ENCODE results near the gene PCDH15. TPM values are rescaled to one million over a fixed set of nuclear protein-coding genes. Genes with fewer than 3 reads are reported as not detected.

Gene PCDH15
- total and polyA plus RNA-seq, 7 experiments from 2014 or later = not detected

DNA sequence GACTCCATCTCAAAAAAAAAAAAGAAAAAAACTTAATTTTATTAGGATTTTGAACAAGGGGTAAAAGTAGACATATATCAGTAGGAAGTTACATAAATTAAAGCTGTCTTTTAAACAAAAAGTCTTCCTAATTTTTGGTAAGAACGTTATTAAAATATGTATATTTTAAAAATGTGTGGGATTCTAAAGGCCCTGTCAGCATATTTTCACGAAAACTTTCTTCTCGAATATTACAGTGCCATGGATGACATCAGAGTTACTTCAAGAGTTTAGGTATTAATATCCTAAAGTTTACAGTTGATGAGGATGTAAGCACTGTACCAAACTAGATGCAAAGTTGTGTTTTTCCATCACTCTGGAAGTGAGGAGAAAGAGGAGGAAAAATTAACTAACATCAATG lies 820.8 kb downstream of the PCDH15 start:
- no peak overlapping the region for H3K27ac Mint-ChIP-seq
- no peaks in the 10 kb centered on the region for H3K27me3 Mint-ChIP-seq
- no peaks in the 10 kb centered on the region for H3K4me1 ChIP-seq (ENCODE audit: control insufficient read depth in 2 of 2, insufficient read depth in 2 of 2, low read length in 2 of 2)
- intact Hi-C loops (cut with micrococcal nuclease) = no loop called here
- DNase-seq (no peak), ATAC-seq (no peak)
- H3K27ac ChIP-seq (ENCODE audit: low read depth, low read length) = no peak overlapping the region
- H3K9me3 Mint-ChIP-seq = peaks cover 2 to 25% (median 11%) of the 10 kb centered on the region in 11 donors
- H3K36me3 ChIP-seq (ENCODE audit: control insufficient read depth in 2 of 3, insufficient read depth in 3 of 3, low read length in 3 of 3) = no peaks in the 10 kb centered on the region
- H3K9me3 ChIP-seq (ENCODE audit: control insufficient read depth in 2 of 3, low read length in 3 of 3) = peaks cover 0 to 4% (median 0%) of the 10 kb centered on the region in 3 experiments
- peaks cover 0 to 3% (median 0%) of the 10 kb centered on the region in 5 donors for H3K36me3 Mint-ChIP-seq
- H3K4me3 Mint-ChIP-seq = no peak overlapping the region
- ChIA-PET CTCF (no interaction called here), POLR2A (no interaction called here)
- H3K4me1 Mint-ChIP-seq = no peaks in the 10 kb centered on the region
- H3K4me3 ChIP-seq (ENCODE audit: low read length) = no peak overlapping the region
- no peaks in the 10 kb centered on the region for H3K27me3 ChIP-seq (ENCODE audit: control insufficient read depth in 2 of 2, insufficient read depth in 2 of 2, low read length in 2 of 2)

DNA sequence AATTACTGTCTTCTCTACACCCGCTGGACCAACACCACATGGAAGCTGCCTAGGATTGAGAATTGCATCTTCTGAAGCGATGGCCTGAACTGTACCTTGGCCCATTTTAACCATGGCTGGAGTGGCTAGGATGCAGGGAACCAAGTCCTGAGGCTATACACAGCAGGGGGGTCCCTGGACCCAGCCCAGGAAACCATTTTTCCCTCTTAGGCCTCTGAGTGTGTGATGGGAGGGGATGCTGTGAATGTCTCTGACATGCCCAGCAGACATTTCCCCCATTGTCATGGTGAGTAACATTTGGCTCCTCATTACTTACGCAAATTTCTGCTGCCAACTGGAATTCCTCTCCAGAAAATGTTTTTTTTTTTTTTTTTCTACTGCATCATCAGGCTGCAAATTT lies 822.7 kb downstream of the PCDH15 start:
- Histone ChIP-seq H3K27me3 (ENCODE audit: control insufficient read depth in 2 of 2, insufficient read depth in 2 of 2, low read length in 2 of 2) (no peaks in the 10 kb centered on the region), H3K27ac (ENCODE audit: low read depth, low read length) (no peak overlapping the region), H3K4me3 (ENCODE audit: low read length) (no peak overlapping the region), H3K4me1 (ENCODE audit: control insufficient read depth in 2 of 2, insufficient read depth in 2 of 2, low read length in 2 of 2) (no peaks in the 10 kb centered on the region), H3K9me3 (ENCODE audit: control insufficient read depth in 2 of 3, low read length in 3 of 3) (peaks cover 0 to 4% (median 0%) of the 10 kb centered on the region in 3 experiments), H3K36me3 (ENCODE audit: control insufficient read depth in 2 of 3, insufficient read depth in 3 of 3, low read length in 3 of 3) (no peaks in the 10 kb centered on the region)
- ATAC-seq (no peak), DNase-seq (no peak)
- POLR2A ChIA-PET = no interaction called here
- Mint-ChIP-seq H3K9me3 (peaks cover 0 to 20% (median 9%) of the 10 kb centered on the region in 11 donors), H3K27ac (no peak overlapping the region), H3K36me3 (peaks cover 0 to 3% (median 0%) of the 10 kb centered on the region in 5 donors), H3K4me1 (no peaks in the 10 kb centered on the region), H3K27me3 (no peaks in the 10 kb centered on the region), H3K4me3 (no peak overlapping the region)
- CTCF ChIA-PET = no interaction called here
- intact Hi-C loops (cut with micrococcal nuclease) = no loop called here

DNA sequence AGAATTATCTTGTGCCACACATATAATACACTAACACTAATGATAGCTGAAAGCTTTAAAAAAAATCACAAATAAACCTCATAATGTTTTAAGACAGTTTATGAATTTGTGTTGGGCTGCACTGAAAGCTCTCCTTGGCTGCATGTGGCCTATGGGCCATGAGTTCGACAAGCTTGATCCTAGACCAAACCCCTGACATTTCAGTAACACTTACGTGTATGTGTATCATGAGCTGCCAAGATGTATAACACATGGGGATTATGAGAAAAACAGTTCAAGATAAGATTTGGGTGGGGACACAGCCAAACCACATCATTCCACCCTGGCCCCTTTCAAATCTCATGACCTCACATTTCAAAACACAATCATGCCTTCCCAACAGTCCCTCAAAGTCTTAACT lies 823.8 kb downstream of the PCDH15 start:
- H3K4me3 Mint-ChIP-seq = no peak overlapping the region
- no peak overlapping the region for H3K27ac ChIP-seq (ENCODE audit: low read depth, low read length)
- no peaks in the 10 kb centered on the region for H3K36me3 ChIP-seq (ENCODE audit: control insufficient read depth in 2 of 3, insufficient read depth in 3 of 3, low read length in 3 of 3)
- H3K27me3 Mint-ChIP-seq = no peaks in the 10 kb centered on the region
- DNase-seq (no peak), ATAC-seq (no peak)
- ChIA-PET CTCF (no interaction called here), POLR2A (no interaction called here)
- H3K4me1 Mint-ChIP-seq = no peaks in the 10 kb centered on the region
- peaks cover 0 to 4% (median 0%) of the 10 kb centered on the region in 3 experiments for H3K9me3 ChIP-seq (ENCODE audit: control insufficient read depth in 2 of 3, low read length in 3 of 3)
- no peaks in the 10 kb centered on the region for H3K27me3 ChIP-seq (ENCODE audit: control insufficient read depth in 2 of 2, insufficient read depth in 2 of 2, low read length in 2 of 2)
- no peak overlapping the region for H3K4me3 ChIP-seq (ENCODE audit: low read length)
- intact Hi-C loops (cut with micrococcal nuclease) = no loop called here
- peaks cover 0 to 3% (median 0%) of the 10 kb centered on the region in 5 donors for H3K36me3 Mint-ChIP-seq
- no peak overlapping the region for H3K27ac Mint-ChIP-seq
- peaks cover 0 to 20% (median 9%) of the 10 kb centered on the region in 11 donors for H3K9me3 Mint-ChIP-seq
- no peaks in the 10 kb centered on the region for H3K4me1 ChIP-seq (ENCODE audit: control insufficient read depth in 2 of 2, insufficient read depth in 2 of 2, low read length in 2 of 2)

DNA sequence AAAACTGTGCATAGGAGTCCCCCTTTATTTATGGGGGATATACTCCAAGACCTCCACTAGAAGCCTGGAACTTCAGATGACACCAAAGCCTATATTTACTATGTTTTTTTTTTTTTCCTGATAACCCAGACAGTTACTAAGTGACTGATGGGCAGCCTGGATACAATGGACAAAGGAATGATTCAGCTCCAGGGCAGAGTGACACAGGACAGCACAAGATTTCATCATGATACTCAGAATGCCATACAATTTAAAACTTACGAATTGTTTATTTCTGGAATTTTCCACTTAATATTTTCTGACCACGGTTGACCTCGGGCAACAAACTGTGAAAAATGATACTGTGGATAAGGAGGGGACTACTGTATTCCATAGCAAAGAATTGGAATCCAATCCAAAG lies 843.6 kb downstream of the PCDH15 start:
- Histone ChIP-seq H3K27ac (ENCODE audit: low read depth, low read length) (no peak overlapping the region), H3K36me3 (ENCODE audit: control insufficient read depth in 2 of 3, insufficient read depth in 3 of 3, low read length in 3 of 3) (no peaks in the 10 kb centered on the region), H3K4me1 (ENCODE audit: control insufficient read depth in 2 of 2, insufficient read depth in 2 of 2, low read length in 2 of 2) (no peaks in the 10 kb centered on the region), H3K4me3 (ENCODE audit: low read length) (no peak overlapping the region), H3K27me3 (ENCODE audit: control insufficient read depth in 2 of 2, insufficient read depth in 2 of 2, low read length in 2 of 2) (no peaks in the 10 kb centered on the region), H3K9me3 (ENCODE audit: control insufficient read depth in 2 of 3, low read length in 3 of 3) (no peaks in the 10 kb centered on the region)
- H3K4me3 Mint-ChIP-seq = no peak overlapping the region
- H3K4me1 Mint-ChIP-seq = no peaks in the 10 kb centered on the region
- no peaks in the 10 kb centered on the region for H3K36me3 Mint-ChIP-seq
- intact Hi-C loops (cut with micrococcal nuclease) = no loop called here
- H3K27me3 Mint-ChIP-seq = no peaks in the 10 kb centered on the region
- POLR2A ChIA-PET = no interaction called here
- ATAC-seq (no peak), DNase-seq (no peak)
- H3K9me3 Mint-ChIP-seq = peaks cover 0 to 9% (median 0%) of the 10 kb centered on the region in 11 donors
- no peak overlapping the region for H3K27ac Mint-ChIP-seq
- CTCF ChIA-PET = no interaction called here

DNA sequence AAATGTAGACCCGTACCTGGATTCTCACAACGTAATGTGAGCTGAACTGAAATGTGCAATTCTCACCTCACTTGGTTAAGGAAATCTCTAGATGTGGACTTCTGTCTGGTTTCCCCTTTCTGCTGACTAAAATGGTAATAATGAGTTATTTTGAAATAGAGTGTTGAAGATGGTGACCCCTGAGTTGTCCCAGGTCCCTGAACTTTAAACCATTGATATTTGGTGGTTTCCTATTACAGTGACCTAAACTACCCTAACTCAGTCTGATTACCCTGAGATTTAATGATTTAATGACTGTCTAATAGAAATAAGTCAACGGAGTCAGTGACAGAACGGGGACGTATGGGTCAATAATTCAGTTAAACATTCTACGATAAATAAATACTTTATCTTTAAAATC lies 845.9 kb downstream of the PCDH15 start:
- DNase-seq (no peak), ATAC-seq (no peak)
- H3K27ac ChIP-seq (ENCODE audit: low read depth, low read length) = no peak overlapping the region
- no peak overlapping the region for H3K27ac Mint-ChIP-seq
- no peaks in the 10 kb centered on the region for H3K36me3 Mint-ChIP-seq
- intact Hi-C loops (cut with micrococcal nuclease) = no loop called here
- no peaks in the 10 kb centered on the region for H3K4me1 Mint-ChIP-seq
- no peak overlapping the region for H3K4me3 ChIP-seq (ENCODE audit: low read length)
- H3K27me3 ChIP-seq (ENCODE audit: control insufficient read depth in 2 of 2, insufficient read depth in 2 of 2, low read length in 2 of 2) = no peaks in the 10 kb centered on the region
- H3K9me3 Mint-ChIP-seq = peaks cover 0 to 16% (median 2%) of the 10 kb centered on the region in 11 donors
- no peaks in the 10 kb centered on the region for H3K4me1 ChIP-seq (ENCODE audit: control insufficient read depth in 2 of 2, insufficient read depth in 2 of 2, low read length in 2 of 2)
- H3K9me3 ChIP-seq (ENCODE audit: control insufficient read depth in 2 of 3, low read length in 3 of 3) = no peaks in the 10 kb centered on the region
- H3K36me3 ChIP-seq (ENCODE audit: control insufficient read depth in 2 of 3, insufficient read depth in 3 of 3, low read length in 3 of 3) = no peaks in the 10 kb centered on the region
- no peak overlapping the region for H3K4me3 Mint-ChIP-seq
- H3K27me3 Mint-ChIP-seq = no peaks in the 10 kb centered on the region
- POLR2A ChIA-PET = no interaction called here
- CTCF ChIA-PET = no interaction called here

DNA sequence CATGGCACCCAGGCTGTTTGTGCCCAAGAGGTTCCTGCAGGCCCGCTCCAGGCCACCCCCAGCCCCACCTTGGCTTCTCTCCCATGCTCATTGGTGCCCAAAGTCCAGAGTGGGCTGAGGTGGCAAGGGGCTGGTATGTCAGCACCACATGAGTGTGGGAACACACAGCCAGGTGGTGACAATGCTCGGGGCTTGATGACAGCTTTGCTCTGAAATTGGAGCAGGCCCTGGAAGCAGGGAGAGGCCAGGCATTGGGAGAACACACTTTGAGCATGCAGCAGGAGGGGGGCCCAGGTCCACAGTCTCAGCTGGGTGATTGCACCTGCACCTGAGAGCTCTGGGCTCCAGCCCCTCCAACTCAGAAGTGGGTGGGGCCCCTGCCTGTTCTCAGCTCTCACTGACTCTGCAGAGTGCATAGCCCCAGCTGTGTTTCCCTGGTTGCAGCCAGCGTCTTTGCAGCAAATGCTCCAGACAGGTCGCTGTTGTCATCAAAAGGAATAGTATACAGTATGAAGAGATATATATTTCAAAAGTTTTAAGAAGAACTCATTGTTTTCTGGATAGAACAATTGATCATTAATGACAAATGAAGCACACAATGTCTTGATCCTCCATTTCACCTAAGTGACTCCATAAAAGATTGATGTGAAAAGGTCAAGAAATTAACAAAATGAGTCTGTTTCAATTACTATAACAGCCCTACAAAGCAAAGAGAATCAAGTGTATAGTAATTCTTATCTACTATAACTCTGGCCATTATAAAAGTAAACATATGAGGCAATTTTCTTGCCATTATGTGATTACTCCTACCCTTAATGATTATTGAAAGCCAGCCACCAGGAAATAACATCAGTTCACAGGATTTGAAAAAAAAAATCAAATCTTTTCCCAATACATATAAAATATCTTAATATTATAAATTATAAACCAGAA lies 848.1 kb downstream of the PCDH15 start:
- ChIA-PET CTCF (no interaction called here), POLR2A (no interaction called here)
- Histone ChIP-seq H3K4me3 (ENCODE audit: low read length) (no peak overlapping the region), H3K27ac (ENCODE audit: low read depth, low read length) (no peak overlapping the region), H3K4me1 (ENCODE audit: control insufficient read depth in 2 of 2, insufficient read depth in 2 of 2, low read length in 2 of 2) (no peaks in the 10 kb centered on the region), H3K27me3 (ENCODE audit: control insufficient read depth in 2 of 2, insufficient read depth in 2 of 2, low read length in 2 of 2) (no peaks in the 10 kb centered on the region), H3K36me3 (ENCODE audit: control insufficient read depth in 2 of 3, insufficient read depth in 3 of 3, low read length in 3 of 3) (no peaks in the 10 kb centered on the region), H3K9me3 (ENCODE audit: control insufficient read depth in 2 of 3, low read length in 3 of 3) (no peaks in the 10 kb centered on the region)
- no peak overlapping the region for H3K4me3 Mint-ChIP-seq
- H3K9me3 Mint-ChIP-seq = peaks cover 0 to 16% (median 2%) of the 10 kb centered on the region in 11 donors
- ATAC-seq = no peak
- H3K27me3 Mint-ChIP-seq = no peaks in the 10 kb centered on the region
- intact Hi-C loops (cut with micrococcal nuclease) = no loop called here
- no peak for DNase-seq
- H3K27ac Mint-ChIP-seq = no peak overlapping the region
- H3K36me3 Mint-ChIP-seq = no peaks in the 10 kb centered on the region
- H3K4me1 Mint-ChIP-seq = no peaks in the 10 kb centered on the region

DNA sequence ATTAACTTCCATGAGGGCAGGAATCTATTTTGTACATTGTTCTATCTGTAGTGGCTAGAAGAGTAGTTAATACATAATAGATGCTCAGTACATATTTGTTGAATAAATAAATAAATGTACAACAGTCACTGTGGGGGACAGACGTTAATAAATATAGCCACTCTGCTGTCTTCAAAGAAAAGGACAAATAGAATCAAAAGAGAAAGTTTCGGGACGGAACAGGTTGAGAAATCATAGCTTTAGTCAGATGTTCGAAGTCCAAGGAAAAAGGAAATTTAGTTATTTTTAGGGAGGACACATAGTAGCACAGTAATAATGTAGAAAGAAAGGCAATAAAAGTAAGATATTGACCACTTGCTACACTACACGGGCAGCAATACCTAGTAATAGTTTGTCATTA lies 861.4 kb downstream of the PCDH15 start:
- Mint-ChIP-seq H3K4me3 (no peak overlapping the region), H3K36me3 (no peaks in the 10 kb centered on the region), H3K27ac (no peak overlapping the region), H3K27me3 (no peaks in the 10 kb centered on the region), H3K4me1 (no peaks in the 10 kb centered on the region), H3K9me3 (peaks cover 0 to 6% (median 3%) of the 10 kb centered on the region in 11 donors)
- CTCF ChIA-PET = no interaction called here
- no peaks in the 10 kb centered on the region for H3K4me1 ChIP-seq (ENCODE audit: control insufficient read depth in 2 of 2, insufficient read depth in 2 of 2, low read length in 2 of 2)
- peaks cover 0 to 3% (median 0%) of the 10 kb centered on the region in 3 experiments for H3K9me3 ChIP-seq (ENCODE audit: control insufficient read depth in 2 of 3, low read length in 3 of 3)
- H3K27ac ChIP-seq (ENCODE audit: low read depth, low read length) = no peak overlapping the region
- DNase-seq = no peak
- no peaks in the 10 kb centered on the region for H3K36me3 ChIP-seq (ENCODE audit: control insufficient read depth in 2 of 3, insufficient read depth in 3 of 3, low read length in 3 of 3)
- no peaks in the 10 kb centered on the region for H3K27me3 ChIP-seq (ENCODE audit: control insufficient read depth in 2 of 2, insufficient read depth in 2 of 2, low read length in 2 of 2)
- POLR2A ChIA-PET = no interaction called here
- intact Hi-C loops (cut with micrococcal nuclease) = no loop called here
- no peak overlapping the region for H3K4me3 ChIP-seq (ENCODE audit: low read length)
- ATAC-seq = no peak
